NCI-H748 (cell line): ENCODE measurements around the gene SMARCA4.

Experiments used
- DNase-seq: peaks from one replicate; lab custom pipeline; 2025; ENCODE audit not compliant: unreplicated experiment; lab: John Stamatoyannopoulos, UW

Gene SMARCA4

GRCh38 chr19:10960314-10961072, at the start of gene SMARCA4:
SMARCA4 (plus strand) TSS chr19:10961030; CDS start chr19:10984152, 23,122 bp downstream.
- peak; percentile 94 for DNase-seq

DNA sequence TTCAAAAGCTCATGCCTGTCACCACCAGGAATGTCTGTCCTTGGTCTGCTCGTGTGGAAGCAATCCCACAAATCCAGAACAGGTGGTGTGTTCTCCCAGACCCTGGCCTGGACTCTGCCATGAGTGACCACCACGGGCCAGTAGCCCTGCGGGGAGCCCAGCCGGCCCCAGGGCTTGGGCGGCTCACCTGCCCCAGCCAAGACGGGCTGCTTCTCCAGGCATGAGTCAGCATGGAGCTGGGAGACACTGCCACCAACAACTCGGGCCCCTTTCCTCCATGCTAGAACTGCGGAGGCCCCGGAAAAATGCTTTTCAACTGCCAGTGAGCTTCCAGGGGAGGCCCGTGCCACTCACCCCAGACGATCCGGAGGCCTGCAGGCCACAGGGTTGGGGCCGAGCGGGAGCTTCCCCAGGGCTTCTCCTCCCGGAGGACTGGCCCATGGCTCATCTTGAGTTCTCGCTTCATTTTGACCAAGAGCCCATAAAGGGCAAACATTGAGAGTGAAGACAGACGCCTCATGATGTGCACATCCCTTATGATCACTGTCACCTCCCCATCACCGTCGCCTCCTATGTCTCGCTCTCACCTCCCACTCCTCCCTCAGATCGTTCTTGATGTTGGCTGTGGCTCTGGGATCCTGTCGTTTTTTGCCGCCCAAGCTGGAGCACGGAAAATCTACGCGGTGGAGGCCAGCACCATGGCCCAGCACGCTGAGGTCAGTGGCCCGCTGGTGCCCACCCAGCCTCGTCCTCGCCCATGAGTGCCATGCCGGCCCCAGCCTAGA, 49.1 kb upstream of the SMARCA4 start:
- DNase-seq, result no peak

DNA sequence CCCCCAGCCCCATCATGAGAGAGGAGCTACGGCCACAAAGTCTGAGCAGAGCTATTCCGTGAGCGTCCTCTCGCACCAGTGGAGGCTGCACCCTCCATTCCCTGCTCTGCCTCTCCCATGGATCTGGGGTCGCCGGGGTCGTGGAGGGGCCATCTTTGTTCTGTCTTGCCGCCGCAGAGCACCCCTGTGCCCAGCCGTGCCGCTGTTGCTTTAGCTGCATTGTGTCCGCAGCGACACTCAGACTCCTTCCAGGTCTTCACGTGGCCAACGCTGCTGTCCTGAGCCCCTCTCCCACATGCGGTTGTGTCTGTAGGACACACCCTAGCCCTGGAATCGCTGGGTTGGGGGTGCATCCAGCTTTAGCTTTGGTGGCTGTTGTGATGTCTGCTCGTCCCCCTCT, 48.2 kb upstream of the SMARCA4 start:
- no peak for DNase-seq

GRCh38 chr19:10913716-10914340, 47.0 kb upstream of the SMARCA4 start:
- no peak for DNase-seq

DNA sequence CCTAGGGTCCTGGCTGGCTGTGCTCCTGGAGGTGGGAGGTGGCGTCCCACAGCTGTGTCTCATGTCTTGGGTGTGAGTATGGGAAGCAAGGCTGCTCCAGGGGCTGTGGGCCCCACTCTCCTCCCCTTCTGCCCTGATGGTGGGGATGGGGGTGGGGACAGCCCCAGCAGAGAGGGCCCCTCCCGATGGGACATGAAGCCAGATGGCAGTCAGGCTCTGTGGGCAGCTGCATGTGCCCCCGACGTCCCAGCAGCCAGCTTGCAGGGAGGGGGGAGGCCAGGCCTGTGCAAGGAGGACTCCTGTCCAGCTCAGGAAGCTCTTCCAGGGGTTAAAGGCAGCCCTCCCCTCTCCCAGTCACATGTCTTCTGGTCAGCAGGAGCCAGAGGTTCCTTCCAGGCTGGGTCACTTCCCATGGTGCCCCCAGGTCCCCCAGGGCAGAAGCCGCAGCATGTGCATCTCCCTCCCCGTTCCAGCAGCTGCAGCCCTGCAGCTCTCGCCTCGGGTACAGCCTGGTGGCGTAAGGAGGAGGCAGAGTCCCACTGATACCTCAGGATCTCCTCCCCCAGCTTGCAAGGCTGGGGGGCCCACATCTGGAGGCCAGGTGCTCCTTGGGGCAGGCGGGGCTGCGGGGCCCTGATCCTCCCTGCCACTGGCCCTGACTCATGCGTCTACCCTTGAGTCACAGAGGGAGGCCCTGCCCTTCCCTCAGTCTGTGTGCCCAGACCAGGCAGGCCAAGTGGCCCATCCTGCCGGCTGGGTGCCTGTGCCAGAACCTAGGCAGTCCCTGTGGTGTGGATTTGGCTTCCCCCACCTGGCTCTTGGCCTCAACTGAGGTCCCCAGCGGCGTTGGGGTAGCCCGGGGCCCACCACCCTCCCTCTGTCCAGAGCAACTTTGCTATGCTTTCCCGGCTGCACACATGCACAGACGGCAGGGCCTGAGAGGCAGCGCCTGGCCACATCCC, 45.4 kb upstream of the SMARCA4 start:
- DNase-seq, result no peak

- DNase-seq, result no peak
Observed at GRCh38 chr19:10916602-10917001, 44.2 kb upstream of the SMARCA4 start.

DNA sequence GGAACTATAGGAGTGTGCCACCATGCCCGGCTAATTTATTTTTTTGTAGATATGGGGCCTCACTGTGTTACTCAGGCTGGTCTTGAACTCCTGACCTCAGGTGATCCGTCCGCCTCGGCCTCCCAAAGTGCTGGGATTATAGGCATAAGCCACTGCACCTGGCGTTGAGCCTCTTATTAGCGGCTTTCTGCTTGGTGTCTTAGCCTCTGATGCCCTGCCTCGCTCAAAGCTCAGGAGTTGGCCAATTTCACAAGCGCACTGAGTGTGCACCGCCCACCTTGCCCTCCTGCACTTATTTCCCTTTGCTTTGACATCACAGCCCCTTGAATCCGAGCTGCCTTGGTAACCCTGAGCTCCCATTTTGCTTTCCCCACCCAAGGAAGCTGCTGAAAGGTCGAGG, 42.5 kb upstream of the SMARCA4 start:
- no peak for DNase-seq

GRCh38 chr19:10919352-10920287, 41.2 kb upstream of the SMARCA4 start:
- DNase-seq, result no peak

DNA sequence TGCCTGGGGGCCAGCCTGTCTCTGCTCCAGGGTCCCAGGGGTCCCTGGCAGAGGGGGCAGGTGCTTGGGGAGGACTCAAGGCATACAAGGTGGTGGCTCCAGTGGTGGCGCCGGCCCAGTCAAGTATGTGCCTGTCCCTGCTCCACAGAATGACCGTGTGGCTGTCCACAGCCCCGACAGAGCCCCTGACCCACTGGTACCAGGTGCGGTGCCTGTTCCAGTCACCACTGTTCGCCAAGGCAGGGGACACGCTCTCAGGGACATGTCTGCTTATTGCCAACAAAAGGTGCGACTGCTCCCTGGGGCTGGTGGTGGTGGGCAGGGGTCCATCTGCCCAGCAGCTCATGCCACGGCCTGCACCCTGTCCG, 40.6 kb upstream of the SMARCA4 start:
- DNase-seq, result no peak

- no peak for DNase-seq
Observed at GRCh38 chr19:10920781-10921180, 40.0 kb upstream of the SMARCA4 start.

GRCh38 chr19:10921199-10921909, 39.5 kb upstream of the SMARCA4 start:
- no peak for DNase-seq

DNA sequence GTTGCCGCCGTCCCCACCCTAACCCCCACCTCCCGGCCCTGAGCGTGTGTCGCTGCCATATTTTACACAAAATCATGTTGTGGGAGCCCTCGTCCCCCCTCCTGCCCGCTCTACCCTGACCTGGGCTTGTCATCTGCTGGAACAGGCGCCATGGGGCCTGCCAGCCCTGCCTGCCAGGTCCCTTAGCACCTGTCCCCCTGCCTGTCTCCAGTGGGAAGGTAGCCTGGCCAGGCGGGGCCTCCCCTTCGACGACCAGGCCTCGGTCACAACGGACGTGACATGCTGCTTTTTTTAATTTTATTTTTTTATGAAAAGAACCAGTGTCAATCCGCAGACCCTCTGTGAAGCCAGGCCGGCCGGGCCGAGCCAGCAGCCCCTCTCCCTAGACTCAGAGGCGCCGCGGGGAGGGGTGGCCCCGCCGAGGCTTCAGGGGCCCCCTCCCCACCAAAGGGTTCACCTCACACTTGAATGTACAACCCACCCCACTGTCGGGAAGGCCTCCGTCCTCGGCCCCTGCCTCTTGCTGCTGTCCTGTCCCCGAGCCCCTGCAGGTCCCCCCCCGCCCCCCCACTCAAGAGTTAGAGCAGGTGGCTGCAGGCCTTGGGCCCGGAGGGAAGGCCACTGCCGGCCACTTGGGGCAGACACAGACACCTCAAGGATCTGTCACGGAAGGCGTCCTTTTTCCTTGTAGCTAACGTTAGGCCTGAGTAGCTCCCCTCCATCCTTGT, 38.8 kb upstream of the SMARCA4 start:
- no peak for DNase-seq

DNA sequence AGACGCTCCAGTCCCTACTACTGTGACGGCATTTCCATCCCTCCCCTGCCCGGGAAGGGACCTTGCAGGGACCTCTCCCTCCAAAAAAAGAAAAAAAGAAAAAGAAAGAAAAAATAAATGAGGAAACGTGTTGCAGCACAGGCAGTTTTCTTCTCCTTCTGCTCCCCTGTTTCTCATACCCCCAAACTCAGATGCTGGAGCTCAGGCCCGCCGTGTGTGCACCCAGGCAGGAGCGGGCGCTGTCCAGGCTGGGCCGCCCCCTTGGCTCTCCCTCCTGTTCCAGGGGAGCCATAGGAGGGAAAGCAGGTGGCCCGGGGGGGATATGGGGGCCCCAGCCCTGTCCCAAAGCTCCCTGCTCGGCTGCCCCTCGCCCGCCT, 38.2 kb upstream of the SMARCA4 start:
- DNase-seq, result no peak

DNA sequence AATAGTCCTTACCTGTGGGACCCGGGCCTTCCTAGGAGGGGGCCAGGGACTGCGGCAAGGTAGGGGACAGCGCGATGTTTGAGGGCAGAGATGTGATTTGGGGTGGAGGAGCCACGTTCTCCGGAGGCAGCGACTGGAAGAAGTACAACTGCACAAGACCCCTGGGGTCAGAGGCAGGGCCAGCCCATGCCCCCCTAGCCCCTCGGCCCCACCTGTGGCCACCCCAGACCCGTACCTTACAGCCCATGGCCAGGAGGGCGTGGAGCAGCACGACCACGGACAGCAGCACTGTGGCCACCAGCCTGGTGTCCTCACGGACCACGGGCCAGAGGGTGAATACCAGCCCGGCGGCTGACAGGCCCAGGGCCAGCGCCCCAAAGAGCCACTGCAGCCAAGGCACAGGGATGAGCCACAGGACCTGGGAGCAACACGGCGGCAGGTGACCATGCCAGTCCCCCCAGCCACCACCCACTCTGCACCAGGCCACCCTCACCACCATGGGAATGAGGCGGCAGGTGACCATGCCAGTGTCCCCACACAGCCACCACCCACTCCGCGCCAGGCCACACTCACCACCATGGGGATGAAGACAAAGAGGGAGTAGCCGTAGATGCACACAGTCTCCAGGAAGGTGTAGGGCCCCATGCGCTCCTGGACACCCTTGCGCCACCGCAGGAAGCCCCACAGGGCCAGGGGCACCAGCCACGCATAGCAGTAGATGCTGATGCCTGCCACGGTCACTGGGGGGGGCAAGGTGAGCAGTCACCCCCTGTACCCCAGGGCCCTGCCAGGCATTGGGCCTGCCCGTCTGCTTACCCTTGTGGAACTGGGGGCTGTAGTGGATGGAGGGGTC, 37.3 kb upstream of the SMARCA4 start:
- DNase-seq, result no peak

DNA sequence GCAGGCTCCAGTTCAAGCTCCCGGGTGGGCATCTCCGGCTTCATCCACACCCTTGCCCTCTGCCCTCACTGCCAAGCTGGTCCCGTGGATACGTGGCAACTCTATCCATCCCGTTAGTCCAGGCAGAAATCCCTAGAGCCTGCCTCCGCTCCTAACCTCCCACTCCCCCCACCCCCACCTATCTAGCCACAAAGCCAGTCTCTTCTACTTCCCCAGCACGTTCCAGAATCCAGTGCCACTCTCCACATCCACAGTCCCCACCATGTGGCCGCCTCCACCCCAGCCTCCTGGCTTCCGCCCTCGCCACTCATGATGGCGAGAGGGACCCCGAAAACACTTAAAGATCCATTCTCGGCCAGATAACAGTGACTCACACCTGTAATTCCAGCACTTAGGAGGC, 36.2 kb upstream of the SMARCA4 start:
- no peak for DNase-seq

- no peak for DNase-seq
Observed at GRCh38 chr19:10927730-10928562, 32.9 kb upstream of the SMARCA4 start.
